Measurements from ENCODE around the gene CH25H.

DNA sequence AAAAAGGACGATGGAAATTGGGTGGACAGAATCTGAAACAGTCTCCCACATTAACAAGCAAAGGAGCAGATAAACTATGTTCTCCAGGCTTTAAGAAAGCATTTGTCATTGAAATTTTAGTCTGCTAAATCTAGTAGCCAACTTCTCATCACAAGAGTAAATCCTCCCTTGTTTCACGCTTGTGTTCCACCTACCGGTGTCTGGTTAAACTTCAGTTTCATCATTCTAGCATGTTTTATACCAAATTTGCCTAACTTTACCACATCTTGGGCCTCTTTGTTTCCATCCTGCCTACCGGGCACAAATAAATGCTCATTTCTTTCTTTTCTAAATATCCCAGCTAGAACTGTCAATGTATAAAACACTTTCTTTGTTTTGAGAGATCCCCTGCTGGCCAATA, 38.7 kb upstream of the CH25H start:
- TF ChIP-seq EP300 (IDR thresholded peaks at IDR 0.05; ENCODE audit: borderline replicate concordance) = no peak
- TF ChIP-seq, protein P1, sequence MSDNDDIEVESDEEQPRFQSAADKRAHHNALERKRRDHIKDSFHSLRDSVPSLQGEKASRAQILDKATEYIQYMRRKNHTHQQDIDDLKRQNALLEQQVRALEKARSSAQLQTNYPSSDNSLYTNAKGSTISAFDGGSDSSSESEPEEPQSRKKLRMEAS (IDR thresholded peaks at IDR 0.05) = no peak
- TF ChIP-seq FOXM1 (IDR thresholded peaks at IDR 0.05; ENCODE audit: borderline replicate concordance, low read depth) = no peak
- TF ChIP-seq TEAD4 (IDR thresholded peaks at IDR 0.05) = no peak
- TF ChIP-seq CEBPB (IDR thresholded peaks at IDR 0.05) = no peak
